Uterine smooth muscle cell (primary cell): ENCODE results near the gene SYCP2L. TPM values are rescaled to one million over a fixed set of nuclear protein-coding genes. Genes with fewer than 3 reads are reported as not detected.

ENCODE experiments used
- total RNA-seq: library from RNA; depleted of rRNA; stranded (reverse); fragments of >200 nt; gene quantifications from 2 replicates; pipeline ENCODE4 v1.2.3, GENCODE V29; 2014

Gene SYCP2L
- not detected in 2 replicates for total RNA-seq

DNA sequence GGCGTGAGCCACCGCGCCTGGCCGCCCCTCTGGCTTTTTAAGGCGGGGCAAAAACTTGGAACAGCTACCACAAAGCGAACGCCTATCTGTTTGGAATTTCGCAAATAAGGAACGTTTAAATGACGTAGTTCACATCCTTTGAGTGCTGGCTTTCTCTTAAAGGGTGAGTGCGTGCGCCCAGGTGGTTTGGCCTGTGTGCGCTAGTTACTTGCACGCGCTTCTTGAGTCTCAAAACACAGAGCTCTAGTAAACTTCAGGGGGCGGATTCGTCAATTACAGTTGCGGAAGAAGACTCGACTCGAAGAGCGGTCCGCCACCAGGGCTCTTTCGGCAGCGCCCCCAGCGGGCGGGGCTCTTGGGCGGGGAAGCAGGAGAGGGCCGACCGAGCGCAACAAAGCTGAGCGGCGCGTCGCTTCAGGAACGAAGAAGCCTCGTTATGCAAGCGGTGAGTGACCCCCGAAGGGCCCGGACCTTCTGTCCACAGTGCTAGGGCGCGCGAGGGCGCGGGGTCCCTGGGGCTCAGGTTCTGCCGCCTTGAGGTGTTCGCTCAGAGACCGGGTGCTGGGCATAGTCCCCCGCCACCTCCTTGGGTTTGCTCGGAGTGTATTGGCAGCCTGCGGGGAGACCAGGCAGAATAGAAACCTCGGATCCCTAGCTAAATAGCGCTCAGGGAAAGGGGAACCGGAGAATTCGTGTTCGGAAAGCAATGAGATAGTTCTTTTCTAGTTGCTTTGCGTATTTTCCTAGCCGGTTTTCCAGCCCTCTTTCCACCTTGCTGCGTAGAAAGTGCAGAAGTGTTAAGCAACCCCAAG is at the start of gene SYCP2L:
Gene SYCP2L (plus strand): TSS at position 362 of the 812 bp plus-strand sequence. CDS start 75 bp downstream, at position 437.

DNA sequence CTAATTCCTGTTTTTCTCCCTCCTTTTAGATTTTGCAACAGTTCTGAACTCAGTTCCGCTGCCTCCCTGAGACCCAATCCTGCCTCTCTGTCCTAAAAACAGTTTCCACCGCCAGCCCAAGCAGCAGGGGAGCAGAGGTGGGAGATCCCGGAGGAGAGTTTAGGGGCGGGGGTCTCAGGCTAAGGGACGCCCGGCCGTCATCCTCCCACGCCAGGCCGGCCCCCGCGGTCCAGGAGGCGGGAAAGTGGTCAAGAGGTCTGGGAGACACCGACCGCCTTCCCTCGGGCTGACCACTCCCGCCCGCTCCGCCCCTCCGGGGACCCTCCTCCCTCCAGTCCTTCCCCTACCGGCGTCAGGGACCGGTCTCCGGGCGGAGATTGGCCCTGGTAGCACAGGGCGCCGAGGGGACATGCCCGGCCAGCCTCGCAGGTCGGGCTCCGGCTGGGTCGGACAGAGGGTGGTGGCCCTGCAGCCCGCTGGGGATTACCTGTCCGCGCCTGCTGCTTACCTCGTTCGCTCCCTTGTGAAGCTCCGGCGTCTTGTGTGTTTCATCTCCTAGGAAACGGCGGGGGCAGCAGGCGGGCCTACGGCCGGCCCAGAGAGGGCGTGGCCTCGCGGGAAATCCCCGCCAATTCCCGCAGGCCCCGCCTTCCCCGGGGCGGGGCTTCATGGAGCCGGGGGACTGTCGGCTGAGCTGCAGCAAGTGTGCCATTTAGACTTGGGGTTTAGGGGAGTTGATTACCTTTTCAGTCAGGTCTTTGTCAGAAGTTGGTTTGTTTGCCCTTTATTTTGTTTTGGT is 48.7 kb upstream of the SYCP2L start, which contains the start of gene MAK:
Gene MAK (minus strand): TSS at position 545 of the 799 bp plus-strand sequence. CDS start 7,891 bp downstream, outside the sequence.

Other genes with a start within 250 kb of the SYCP2L start
- 1.00 and 1.5 TPM in 2 replicates for gene C6orf52, start 192.4 kb upstream of the SYCP2L start, total RNA-seq
- 22.2 and 33.3 TPM in 2 replicates for gene PAK1IP1, start 192.1 kb upstream of the SYCP2L start, total RNA-seq
- 89.1 and 133 TPM in 2 replicates for gene TMEM14C, start 164.0 kb upstream of the SYCP2L start, total RNA-seq
- gene TMEM14B, start 139.2 kb upstream of the SYCP2L start, total RNA-seq = 69.5 and 104 TPM in 2 replicates
- not detected in 2 replicates for gene MAK, start 48.5 kb upstream of the SYCP2L start, total RNA-seq
- not detected in 2 replicates for gene GCM2, start 5.0 kb upstream of the SYCP2L start, total RNA-seq
- 0.11 TPM in 1 of 2 replicates, not detected in the other for gene ELOVL2, start 157.3 kb downstream of the SYCP2L start, total RNA-seq
- 5.6 and 7.2 TPM in 2 replicates for gene SMIM13, start 206.8 kb downstream of the SYCP2L start, total RNA-seq
- under 0.01 and 0.12 TPM in 2 replicates for gene ERVFRD-1, start 224.7 kb downstream of the SYCP2L start, total RNA-seq